Body of pancreas (tissue), 4 donors: ENCODE data around the gene MROH9.

ENCODE experiments used
- POLR2A ChIP-seq, 3 donors: fragments of 450-650 bp; IDR thresholded peaks; one replicate each; pipeline ENCODE4 v1.6.1; 2016; ENCODE audit warnings: antibody characterized with exemption in 3 of 3, mild to moderate bottlenecking in 2 of 3
- TF ChIP-seq, protein P1 (sequence below), 7 experiments: fragments of 450-650 bp in 4 of 7; fragments of 200-600 bp in 3 of 7; sonication (generic) in 3 of 7; IDR thresholded peaks; one replicate each; pipeline ENCODE4 v1.5.1; 2016 to 2019; ENCODE audit warnings: antibody characterized with exemption in 7 of 7

DNA sequence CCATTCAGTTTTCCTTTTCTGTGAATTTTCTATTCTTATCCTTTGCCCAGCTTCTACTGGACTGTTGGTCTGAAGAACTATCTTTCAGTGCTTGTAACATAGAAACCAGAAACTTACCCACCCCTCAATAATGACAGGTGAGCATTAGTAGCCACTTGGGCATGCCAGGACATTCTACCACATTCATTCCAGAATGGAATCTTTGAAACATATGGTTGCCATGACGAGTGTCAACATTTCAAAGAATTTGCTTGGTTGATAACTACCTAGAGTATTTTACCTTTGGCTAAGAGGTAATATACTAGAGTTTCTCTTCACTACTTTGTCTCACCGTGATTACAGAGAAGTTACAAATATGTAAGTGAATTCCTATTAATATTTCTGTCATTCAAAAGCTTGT is at the start of gene MROH9:
- TF ChIP-seq, protein P1, sequence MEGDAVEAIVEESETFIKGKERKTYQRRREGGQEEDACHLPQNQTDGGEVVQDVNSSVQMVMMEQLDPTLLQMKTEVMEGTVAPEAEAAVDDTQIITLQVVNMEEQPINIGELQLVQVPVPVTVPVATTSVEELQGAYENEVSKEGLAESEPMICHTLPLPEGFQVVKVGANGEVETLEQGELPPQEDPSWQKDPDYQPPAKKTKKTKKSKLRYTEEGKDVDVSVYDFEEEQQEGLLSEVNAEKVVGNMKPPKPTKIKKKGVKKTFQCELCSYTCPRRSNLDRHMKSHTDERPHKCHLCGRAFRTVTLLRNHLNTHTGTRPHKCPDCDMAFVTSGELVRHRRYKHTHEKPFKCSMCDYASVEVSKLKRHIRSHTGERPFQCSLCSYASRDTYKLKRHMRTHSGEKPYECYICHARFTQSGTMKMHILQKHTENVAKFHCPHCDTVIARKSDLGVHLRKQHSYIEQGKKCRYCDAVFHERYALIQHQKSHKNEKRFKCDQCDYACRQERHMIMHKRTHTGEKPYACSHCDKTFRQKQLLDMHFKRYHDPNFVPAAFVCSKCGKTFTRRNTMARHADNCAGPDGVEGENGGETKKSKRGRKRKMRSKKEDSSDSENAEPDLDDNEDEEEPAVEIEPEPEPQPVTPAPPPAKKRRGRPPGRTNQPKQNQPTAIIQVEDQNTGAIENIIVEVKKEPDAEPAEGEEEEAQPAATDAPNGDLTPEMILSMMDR (IDR thresholded peaks at IDR 0.05), result no peak
- TF ChIP-seq POLR2A (IDR thresholded peaks at IDR 0.05), result no peak
